SK-N-SH (cell line): ENCODE results near the gene DSE. TPM values are rescaled to one million over a fixed set of nuclear protein-coding genes. Genes with fewer than 3 reads are reported as not detected.

ENCODE experiments used
- CTCF ChIA-PET: fragments of 300-600, 350-600 bp; formaldehyde crosslinking; extraction: SDS; loops from one replicate; lab custom pipeline; 2021; lab: Yijun Ruan, JAX
- POLR2A ChIA-PET: fragments of 350-600 bp; sonication (Branson Sonifier 250); formaldehyde crosslinking; extraction: SDS; loops from one replicate; lab custom pipeline; 2020; ENCODE audit warnings: antibody characterized with exemption, inconsistent platforms; lab: Yijun Ruan, JAX
- DNase-seq: peaks from one replicate; pipeline ENCODE4 v3.0.0; 2012
- H2AFZ ChIP-seq: fragments of 200-600 bp; sonication (generic); 2 replicates; pipeline ENCODE4 v1.8.1; 2016; ENCODE audit warnings: antibody characterized with exemption, mild to moderate bottlenecking, low read depth
- H3F3A ChIP-seq: fragments of 200-600 bp; sonication (generic); replicated peaks from 2 replicates; pipeline ENCODE3; 2016; ENCODE audit warnings: antibody characterized with exemption, mild to moderate bottlenecking; ENCODE audit not compliant: insufficient read depth
- H3K27ac ChIP-seq, 2 experiments: fragments of 200-500 bp in 1 of 2; fragments of 200-600 bp in 1 of 2; sonication (Bioruptor generic) in 1 of 2; sonication (generic), shearing (Covaris generic) in 1 of 2; 2 replicates each; pipeline versions ENCODE4 v1.5.1 to v1.6.1; 2014 to 2016; ENCODE audit warnings: low read depth in 2 of 2, inconsistent platforms in 1 of 2, low read length in 1 of 2, mild to moderate bottlenecking in 1 of 2, mixed read lengths in 1 of 2
- H3K27me3 ChIP-seq: fragments of 200-600 bp; sonication (generic), shearing (Covaris generic); 2 replicates; pipeline ENCODE4 v1.6.1; 2016; ENCODE audit warnings: mixed run types; ENCODE audit not compliant: insufficient read depth
- H3K36me3 ChIP-seq, 2 experiments: fragments of 200-500 bp in 1 of 2; fragments of 200-600 bp in 1 of 2; sonication (Bioruptor generic) in 1 of 2; sonication (generic) in 1 of 2; replicated peaks in 1 of 2; 2 replicates each; pipeline versions ENCODE3 to v1.5.1; 2014 to 2016; ENCODE audit warnings: low read length in 1 of 2, mild to moderate bottlenecking in 1 of 2; ENCODE audit not compliant: insufficient read depth in 2 of 2, control insufficient read depth in 1 of 2
- H3K4me1 ChIP-seq, 2 experiments: fragments of 200-500 bp in 1 of 2; fragments of 200-600 bp in 1 of 2; sonication (Bioruptor generic) in 1 of 2; sonication (generic), shearing (Covaris generic) in 1 of 2; 2 replicates each; pipeline versions ENCODE4 v1.5.1 to v1.6.1; 2014 to 2016; ENCODE audit warnings: low read depth in 1 of 2, low read length in 1 of 2, mixed run types in 1 of 2; ENCODE audit not compliant: insufficient read depth in 2 of 2, control insufficient read depth in 1 of 2
- H3K4me2 ChIP-seq: fragments of 200-600 bp; sonication (generic), shearing (Covaris generic); 2 replicates; pipeline ENCODE4 v1.6.1; 2017; ENCODE audit warnings: mixed run types
- H3K4me3 ChIP-seq, 2 experiments: fragments of 200-500 bp in 1 of 2; fragments of 200-600 bp in 1 of 2; sonication (Bioruptor generic) in 1 of 2; sonication (generic), shearing (Covaris generic) in 1 of 2; 2 replicates each; pipeline versions ENCODE4 v1.5.1 to v1.8.1; 2014 to 2016; ENCODE audit warnings: low read depth in 2 of 2, inconsistent platforms in 1 of 2, low read length in 1 of 2, mild to moderate bottlenecking in 1 of 2, mixed read lengths in 1 of 2, moderate library complexity in 1 of 2
- H3K79me2 ChIP-seq: fragments of 200-600 bp; sonication (generic); 2 replicates; pipeline ENCODE4 v1.8.1; 2017; ENCODE audit warnings: mild to moderate bottlenecking; ENCODE audit not compliant: insufficient read depth
- H3K9ac ChIP-seq: fragments of 200-600 bp; sonication (generic); 2 replicates; pipeline ENCODE4 v1.6.1; 2017; ENCODE audit warnings: mixed run types
- H3K9me2 ChIP-seq: fragments of 200-600 bp; sonication (generic); 2 replicates; pipeline ENCODE4 v1.6.1; 2017; ENCODE audit warnings: mixed run types
- H3K9me3 ChIP-seq: fragments of 200-600 bp; sonication (generic); 2 replicates; pipeline ENCODE4 v1.6.1; 2017; ENCODE audit warnings: mixed run types, mild to moderate bottlenecking, moderate library complexity
- H4K20me1 ChIP-seq: fragments of 200-600 bp; sonication (generic); 2 replicates; pipeline ENCODE4 v1.6.1; 2017; ENCODE audit warnings: mild to moderate bottlenecking, mixed run types; ENCODE audit not compliant: insufficient read depth
- CHD2 ChIP-seq: fragments of 150-350 bp; IDR thresholded peaks from 2 replicates; pipeline ENCODE4 v1.6.1; 2018; ENCODE audit warnings: low read length; ENCODE audit not compliant: partially characterized antibody
- CTCF ChIP-seq: fragments of 200-600 bp; sonication (generic); IDR thresholded peaks from 2 replicates; pipeline ENCODE4 v1.6.1; 2017; ENCODE audit warnings: antibody characterized with exemption, mild to moderate bottlenecking, moderate library complexity
- FOXM1 ChIP-seq: IDR thresholded peaks from 2 replicates; pipeline ENCODE4 v1.4.0; 2012; ENCODE audit warnings: low read depth, mild to moderate bottlenecking
- GATA2 ChIP-seq: sonication (generic); formaldehyde crosslinking; IDR thresholded peaks from 2 replicates; pipeline ENCODE4 v1.5.0; 2020; ENCODE audit warnings: mild to moderate bottlenecking, missing genetic modification reagents
- POLR2AphosphoS5 ChIP-seq: IDR thresholded peaks from 2 replicates; pipeline ENCODE4 v1.6.1; 2012; ENCODE audit warnings: low read depth, low read length
- REST ChIP-seq: IDR thresholded peaks from 2 replicates; pipeline ENCODE4 v1.6.1; 2012; ENCODE audit warnings: mild to moderate bottlenecking, low read depth, low read length, moderate library complexity
- RFX5 ChIP-seq: IDR thresholded peaks from 2 replicates; pipeline ENCODE4 v1.6.1; 2012; ENCODE audit warnings: mild to moderate bottlenecking, improper control_type of control experiment, low read length
- TAF1 ChIP-seq: IDR thresholded peaks from 2 replicates; pipeline ENCODE4 v1.6.1; 2012; ENCODE audit warnings: low read depth, mild to moderate bottlenecking, low read length, moderate library complexity, borderline replicate concordance
- TCF12 ChIP-seq: IDR thresholded peaks from 2 replicates; pipeline ENCODE4 v1.4.0; 2012
- WGBS: methylation state at CpG from one replicate; pipeline ENCODE4 v1.1.6; 2017; ENCODE audit warnings: low lambda C conversion rate; 5-methylcytosine and 5-hydroxymethylcytosine counted together
- polyA plus RNA-seq, 3 experiments: library from polyadenylated mRNA; depleted of rRNA; stranded (reverse); fragments of >200 nt; gene quantifications; 2 replicates each; pipeline ENCODE4 v1.2.3, GENCODE V29; 2012

Gene DSE
- polyA plus RNA-seq, 1 of the 3 experiments (the other 2 are of a cell fraction) = 12.7 TPM

GRCh38 chr6:116450185-116450710 is 79.5 kb downstream of the DSE start:
- Histone ChIP-seq H3F3A (peaks cover 14% of the 10 kb centered on the region), H4K20me1 (no peaks in the 10 kb centered on the region), H3K79me2 (no peaks in the 10 kb centered on the region), H3K4me2 (no peak overlapping the region), H3K27ac (no peak overlapping the region), H3K9me3 (no peaks in the 10 kb centered on the region), H3K4me1 (peaks cover 0 to 6% of the 10 kb centered on the region in 2 experiments; a peak in 3 of 4 replicates), H2AFZ (no peak overlapping the region), H3K27me3 (no peaks in the 10 kb centered on the region), H3K36me3 (no peaks in the 10 kb centered on the region), H3K9ac (no peak overlapping the region), H3K9me2 (no peaks in the 10 kb centered on the region), H3K4me3 (no peak overlapping the region)
- TF ChIP-seq TCF12 = no peak
- no peak for TF ChIP-seq RFX5
- no peak for TF ChIP-seq TAF1
- TF ChIP-seq REST = no peak
- WGBS = 67% methylated on average over 1 of the region's 1 CpG
- CTCF ChIA-PET = interaction anchor here (1.3 kb wide), 1 partner anchor 162 kb away, joined by 4 read pairs; no protein-coding TSS in a partner anchor
- no peak for DNase-seq
- POLR2A ChIA-PET = no interaction called here

DNA sequence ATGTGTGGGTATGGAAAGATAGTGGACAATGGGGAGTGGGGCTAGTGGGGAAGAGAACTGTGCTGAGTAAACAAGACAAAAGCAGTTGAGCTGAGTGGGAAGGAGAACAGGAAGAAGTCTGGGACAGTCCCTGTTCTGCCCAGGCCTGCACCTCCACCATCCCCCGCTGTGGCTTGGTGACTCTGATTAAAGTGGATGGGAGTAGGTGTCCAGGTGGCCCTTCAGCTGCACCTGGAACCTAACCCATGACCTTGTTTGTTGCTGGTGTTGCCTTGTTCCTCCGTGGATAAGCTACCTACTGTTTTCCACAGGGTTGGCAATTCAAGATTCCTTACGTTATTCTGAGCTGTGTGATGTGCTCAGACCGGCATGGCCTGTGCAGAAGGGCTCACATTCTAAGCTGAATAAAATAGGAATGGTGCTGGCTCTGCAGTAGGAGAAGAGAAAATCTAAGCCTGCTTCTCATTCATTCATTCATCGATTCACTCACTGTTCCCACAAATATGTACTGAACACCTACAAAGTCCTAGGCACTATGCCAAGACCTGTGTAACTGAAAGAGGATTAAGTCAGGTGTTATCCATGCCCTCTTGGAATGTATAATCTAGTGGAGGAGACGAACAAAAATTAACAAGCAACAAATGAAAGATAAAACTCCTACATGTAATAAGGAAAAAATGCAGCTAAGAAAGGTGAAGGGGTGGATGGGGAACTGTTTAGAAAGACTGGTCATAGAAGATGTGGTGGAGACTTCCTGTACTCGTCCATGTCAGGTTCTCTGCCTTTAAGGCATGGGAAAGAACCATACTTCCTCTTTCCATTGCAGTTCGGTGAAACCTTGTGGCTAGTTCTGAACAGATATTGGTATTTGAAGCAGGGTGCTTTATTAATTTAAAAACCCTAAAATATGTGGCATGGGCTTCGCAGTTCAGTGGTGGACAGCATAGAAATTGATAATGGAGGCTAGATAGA is 80.3 kb downstream of the DSE start:
- ChIA-PET CTCF (interaction anchor here (1.0 to 1.3 kb wide), 2 partner anchors 84 to 163 kb away, joined by 4 read pairs; no protein-coding TSS in a partner anchor), POLR2A (no interaction called here)
- Histone ChIP-seq H3F3A (peaks cover 14% of the 10 kb centered on the region), H4K20me1 (no peaks in the 10 kb centered on the region), H3K79me2 (no peaks in the 10 kb centered on the region), H3K4me1 (peaks cover 0 to 6% of the 10 kb centered on the region in 2 experiments; a peak in 3 of 4 replicates), H3K4me2 (no peak overlapping the region), H3K4me3 (no peak overlapping the region), H3K27me3 (no peaks in the 10 kb centered on the region), H3K9ac (no peak overlapping the region), H3K9me2 (no peaks in the 10 kb centered on the region), H3K9me3 (no peaks in the 10 kb centered on the region), H3K36me3 (no peaks in the 10 kb centered on the region), H3K27ac (no peak overlapping the region), H2AFZ (no peak overlapping the region)
- TF ChIP-seq CTCF (no peak), CHD2 (no peak), POLR2AphosphoS5 (no peak), GATA2 (CRISPR knock-in tag) (no peak), FOXM1 (no peak)
- WGBS = 74% methylated on average over 8 of the region's 9 CpGs
- DNase-seq = no peak
